ENCODE data around the gene SLC12A5.

Gene SLC12A5

GRCh38 chr20:46060301-46060881 lies 31.4 kb downstream of the SLC12A5 start:
- Histone ChIP-seq H3K4me1 (ENCODE audit: control insufficient read depth, insufficient read depth, low read length) (peaks cover 3% of the 10 kb centered on the region), H3K9me3 (ENCODE audit: control insufficient read depth, insufficient read depth, low read length) (no peaks in the 10 kb centered on the region), H3K4me3 (ENCODE audit: low read depth, low read length) (no peak overlapping the region), H3K36me3 (ENCODE audit: control insufficient read depth, insufficient read depth, low read length) (peaks cover 33% of the 10 kb centered on the region), H3K9ac (ENCODE audit: low read depth, low read length) (no peak overlapping the region), H3K27me3 (ENCODE audit: control insufficient read depth, insufficient read depth, low read length) (peaks cover 42% of the 10 kb centered on the region)

- no peak overlapping the region for H3K9ac ChIP-seq (ENCODE audit: low read depth, low read length)
- H3K4me3 ChIP-seq (ENCODE audit: low read depth, low read length), result no peak overlapping the region
- H3K9me3 ChIP-seq (ENCODE audit: control insufficient read depth, insufficient read depth, low read length), result no peaks in the 10 kb centered on the region
- peaks cover 36% of the 10 kb centered on the region for H3K27me3 ChIP-seq (ENCODE audit: control insufficient read depth, insufficient read depth, low read length)
- H3K36me3 ChIP-seq (ENCODE audit: control insufficient read depth, insufficient read depth, low read length), result peaks cover 35% of the 10 kb centered on the region
- H3K4me1 ChIP-seq (ENCODE audit: control insufficient read depth, insufficient read depth, low read length), result peaks cover 3% of the 10 kb centered on the region
Observed at GRCh38 chr20:46060975-46061374, 32.0 kb downstream of the SLC12A5 start.

- H3K36me3 ChIP-seq (ENCODE audit: control insufficient read depth, insufficient read depth, low read length), result peaks cover 40% of the 10 kb centered on the region
Observed at GRCh38 chr20:46062151-46062550, 33.1 kb downstream of the SLC12A5 start.

GRCh38 chr20:46062621-46063020 lies 33.6 kb downstream of the SLC12A5 start:
- H3K4me3 ChIP-seq (ENCODE audit: low read depth, low read length), result no peak overlapping the region
- peaks cover 19% of the 10 kb centered on the region for H3K27me3 ChIP-seq (ENCODE audit: control insufficient read depth, insufficient read depth, low read length)
- no peaks in the 10 kb centered on the region for H3K9me3 ChIP-seq (ENCODE audit: control insufficient read depth, insufficient read depth, low read length)
- H3K4me1 ChIP-seq (ENCODE audit: control insufficient read depth, insufficient read depth, low read length), result peaks cover 3% of the 10 kb centered on the region
- peaks cover 40% of the 10 kb centered on the region for H3K36me3 ChIP-seq (ENCODE audit: control insufficient read depth, insufficient read depth, low read length)
- H3K9ac ChIP-seq (ENCODE audit: low read depth, low read length), result no peak overlapping the region

More at GRCh38 chr20:46062151-46062550, 33.1 kb downstream of the SLC12A5 start:
- Histone ChIP-seq H3K27me3 (ENCODE audit: control insufficient read depth, insufficient read depth, low read length) (peaks cover 24% of the 10 kb centered on the region), H3K4me3 (ENCODE audit: low read depth, low read length) (no peak overlapping the region), H3K4me1 (ENCODE audit: control insufficient read depth, insufficient read depth, low read length) (peaks cover 3% of the 10 kb centered on the region), H3K9me3 (ENCODE audit: control insufficient read depth, insufficient read depth, low read length) (no peaks in the 10 kb centered on the region), H3K9ac (ENCODE audit: low read depth, low read length) (no peak overlapping the region)

GRCh38 chr20:46063151-46063550 lies 34.1 kb downstream of the SLC12A5 start:
- H3K27me3 ChIP-seq (ENCODE audit: control insufficient read depth, insufficient read depth, low read length), result peaks cover 14% of the 10 kb centered on the region
- peaks cover 3% of the 10 kb centered on the region for H3K4me1 ChIP-seq (ENCODE audit: control insufficient read depth, insufficient read depth, low read length)
- peaks cover 40% of the 10 kb centered on the region for H3K36me3 ChIP-seq (ENCODE audit: control insufficient read depth, insufficient read depth, low read length)
- H3K4me3 ChIP-seq (ENCODE audit: low read depth, low read length), result no peak overlapping the region
- H3K9me3 ChIP-seq (ENCODE audit: control insufficient read depth, insufficient read depth, low read length), result no peaks in the 10 kb centered on the region
- H3K9ac ChIP-seq (ENCODE audit: low read depth, low read length), result no peak overlapping the region

GRCh38 chr20:46063652-46064054 lies 34.6 kb downstream of the SLC12A5 start:
- Histone ChIP-seq H3K36me3 (ENCODE audit: control insufficient read depth, insufficient read depth, low read length) (peaks cover 40% of the 10 kb centered on the region), H3K4me1 (ENCODE audit: control insufficient read depth, insufficient read depth, low read length) (peaks cover 3% of the 10 kb centered on the region), H3K9ac (ENCODE audit: low read depth, low read length) (no peak overlapping the region), H3K9me3 (ENCODE audit: control insufficient read depth, insufficient read depth, low read length) (no peaks in the 10 kb centered on the region), H3K27me3 (ENCODE audit: control insufficient read depth, insufficient read depth, low read length) (peaks cover 12% of the 10 kb centered on the region), H3K4me3 (ENCODE audit: low read depth, low read length) (no peak overlapping the region)

- Histone ChIP-seq H3K4me1 (ENCODE audit: control insufficient read depth, insufficient read depth, low read length) (no peaks in the 10 kb centered on the region), H3K27me3 (ENCODE audit: control insufficient read depth, insufficient read depth, low read length) (no peaks in the 10 kb centered on the region), H3K36me3 (ENCODE audit: control insufficient read depth, insufficient read depth, low read length) (peaks cover 40% of the 10 kb centered on the region), H3K9ac (ENCODE audit: low read depth, low read length) (no peak overlapping the region), H3K4me3 (ENCODE audit: low read depth, low read length) (no peak overlapping the region), H3K9me3 (ENCODE audit: control insufficient read depth, insufficient read depth, low read length) (no peaks in the 10 kb centered on the region)
Observed at GRCh38 chr20:46065006-46065405, 36.0 kb downstream of the SLC12A5 start.

GRCh38 chr20:46065691-46066090 lies 36.7 kb downstream of the SLC12A5 start:
- no peak overlapping the region for H3K9ac ChIP-seq (ENCODE audit: low read depth, low read length)
- H3K36me3 ChIP-seq (ENCODE audit: control insufficient read depth, insufficient read depth, low read length), result peaks cover 37% of the 10 kb centered on the region
- no peak overlapping the region for H3K4me3 ChIP-seq (ENCODE audit: low read depth, low read length)
- no peaks in the 10 kb centered on the region for H3K9me3 ChIP-seq (ENCODE audit: control insufficient read depth, insufficient read depth, low read length)
- H3K4me1 ChIP-seq (ENCODE audit: control insufficient read depth, insufficient read depth, low read length), result peaks cover 6% of the 10 kb centered on the region
- H3K27me3 ChIP-seq (ENCODE audit: control insufficient read depth, insufficient read depth, low read length), result no peaks in the 10 kb centered on the region

GRCh38 chr20:46070215-46070900 lies 41.3 kb downstream of the SLC12A5 start:
- H3K4me1 ChIP-seq (ENCODE audit: control insufficient read depth, insufficient read depth, low read length), result peaks cover 22% of the 10 kb centered on the region
- H3K36me3 ChIP-seq (ENCODE audit: control insufficient read depth, insufficient read depth, low read length), result peaks cover 7% of the 10 kb centered on the region

GRCh38 chr20:46071573-46071972 lies 42.6 kb downstream of the SLC12A5 start:
- H3K36me3 ChIP-seq (ENCODE audit: control insufficient read depth, insufficient read depth, low read length), result no peaks in the 10 kb centered on the region

More at GRCh38 chr20:46070215-46070900, 41.3 kb downstream of the SLC12A5 start:
- Histone ChIP-seq H3K9ac (ENCODE audit: low read depth, low read length) (no peak overlapping the region), H3K4me3 (ENCODE audit: low read depth, low read length) (no peak overlapping the region), H3K27me3 (ENCODE audit: control insufficient read depth, insufficient read depth, low read length) (no peaks in the 10 kb centered on the region), H3K9me3 (ENCODE audit: control insufficient read depth, insufficient read depth, low read length) (no peaks in the 10 kb centered on the region)

GRCh38 chr20:46073024-46073423 lies 44.0 kb downstream of the SLC12A5 start:
- Histone ChIP-seq H3K9me3 (ENCODE audit: control insufficient read depth, insufficient read depth, low read length) (no peaks in the 10 kb centered on the region), H3K27me3 (ENCODE audit: control insufficient read depth, insufficient read depth, low read length) (no peaks in the 10 kb centered on the region), H3K36me3 (ENCODE audit: control insufficient read depth, insufficient read depth, low read length) (no peaks in the 10 kb centered on the region), H3K4me1 (ENCODE audit: control insufficient read depth, insufficient read depth, low read length) (peaks cover 28% of the 10 kb centered on the region), H3K4me3 (ENCODE audit: low read depth, low read length) (no peak overlapping the region), H3K9ac (ENCODE audit: low read depth, low read length) (no peak overlapping the region)

More at GRCh38 chr20:46071573-46071972, 42.6 kb downstream of the SLC12A5 start:
- no peaks in the 10 kb centered on the region for H3K9me3 ChIP-seq (ENCODE audit: control insufficient read depth, insufficient read depth, low read length)
- no peak overlapping the region for H3K4me3 ChIP-seq (ENCODE audit: low read depth, low read length)
- no peaks in the 10 kb centered on the region for H3K27me3 ChIP-seq (ENCODE audit: control insufficient read depth, insufficient read depth, low read length)
- H3K4me1 ChIP-seq (ENCODE audit: control insufficient read depth, insufficient read depth, low read length), result peaks cover 24% of the 10 kb centered on the region
- H3K9ac ChIP-seq (ENCODE audit: low read depth, low read length), result no peak overlapping the region

- Histone ChIP-seq H3K4me1 (ENCODE audit: control insufficient read depth, insufficient read depth, low read length) (peaks cover 28% of the 10 kb centered on the region), H3K27me3 (ENCODE audit: control insufficient read depth, insufficient read depth, low read length) (no peaks in the 10 kb centered on the region), H3K9me3 (ENCODE audit: control insufficient read depth, insufficient read depth, low read length) (no peaks in the 10 kb centered on the region), H3K4me3 (ENCODE audit: low read depth, low read length) (no peak overlapping the region), H3K36me3 (ENCODE audit: control insufficient read depth, insufficient read depth, low read length) (no peaks in the 10 kb centered on the region), H3K9ac (ENCODE audit: low read depth, low read length) (no peak overlapping the region)
Observed at GRCh38 chr20:46073443-46073842, 44.4 kb downstream of the SLC12A5 start.

All from iPS-15b (cell line).